ENCODE results near the gene FBN1.

DNA sequence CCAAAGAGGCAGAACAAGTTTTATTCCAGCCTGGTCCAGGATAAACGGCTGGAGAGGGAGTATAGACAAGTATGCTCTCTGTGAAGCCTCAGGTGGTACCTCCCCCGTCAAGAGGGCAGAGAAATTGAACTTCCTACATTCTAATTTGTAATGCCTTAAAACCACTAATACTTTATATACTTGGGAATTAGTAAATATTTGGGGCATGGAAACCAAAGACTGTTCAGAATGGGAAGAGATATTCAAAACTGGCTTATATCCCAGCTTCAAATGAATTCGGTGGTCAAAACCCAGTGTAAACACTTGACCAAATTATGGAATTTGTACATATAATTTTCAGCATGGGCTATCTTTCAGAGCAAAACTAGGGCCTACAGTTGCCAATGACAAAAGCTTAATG, 122.6 kb downstream of the FBN1 start:
- TF ChIP-seq JUN (CRISPR knock-in tag; IDR thresholded peaks at IDR 0.05): no peak
- TF ChIP-seq, protein P1, sequence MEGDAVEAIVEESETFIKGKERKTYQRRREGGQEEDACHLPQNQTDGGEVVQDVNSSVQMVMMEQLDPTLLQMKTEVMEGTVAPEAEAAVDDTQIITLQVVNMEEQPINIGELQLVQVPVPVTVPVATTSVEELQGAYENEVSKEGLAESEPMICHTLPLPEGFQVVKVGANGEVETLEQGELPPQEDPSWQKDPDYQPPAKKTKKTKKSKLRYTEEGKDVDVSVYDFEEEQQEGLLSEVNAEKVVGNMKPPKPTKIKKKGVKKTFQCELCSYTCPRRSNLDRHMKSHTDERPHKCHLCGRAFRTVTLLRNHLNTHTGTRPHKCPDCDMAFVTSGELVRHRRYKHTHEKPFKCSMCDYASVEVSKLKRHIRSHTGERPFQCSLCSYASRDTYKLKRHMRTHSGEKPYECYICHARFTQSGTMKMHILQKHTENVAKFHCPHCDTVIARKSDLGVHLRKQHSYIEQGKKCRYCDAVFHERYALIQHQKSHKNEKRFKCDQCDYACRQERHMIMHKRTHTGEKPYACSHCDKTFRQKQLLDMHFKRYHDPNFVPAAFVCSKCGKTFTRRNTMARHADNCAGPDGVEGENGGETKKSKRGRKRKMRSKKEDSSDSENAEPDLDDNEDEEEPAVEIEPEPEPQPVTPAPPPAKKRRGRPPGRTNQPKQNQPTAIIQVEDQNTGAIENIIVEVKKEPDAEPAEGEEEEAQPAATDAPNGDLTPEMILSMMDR (IDR thresholded peaks at IDR 0.05): no peak
- TF ChIP-seq SMAD3 (CRISPR knock-in tag; IDR thresholded peaks at IDR 0.05; ENCODE audit: borderline replicate concordance): no peak
- TF ChIP-seq CREB1 (CRISPR knock-in tag; IDR thresholded peaks at IDR 0.05): no peak
- no peak for TF ChIP-seq IRF2 (CRISPR knock-in tag; IDR thresholded peaks at IDR 0.05; ENCODE audit: borderline replicate concordance, low read depth)
- TF ChIP-seq AR (CRISPR knock-in tag; IDR thresholded peaks at IDR 0.05): no peak
- TF ChIP-seq OVOL2 (CRISPR knock-in tag; IDR thresholded peaks at IDR 0.05; ENCODE audit: borderline replicate concordance): no peak

All from WTC11 (cell line).